GM12878 (cell line): ENCODE results near the gene PHF1. TPM values are rescaled to one million over a fixed set of nuclear protein-coding genes. Genes with fewer than 3 reads are reported as not detected.

Experiments used
- ATAC-seq: fragments of 200-7000 bp; cut with Tn5 transposase; 3 replicates; pipeline ENCODE4 v1.9.1; 2020; ENCODE audit warnings: mild to moderate bottlenecking, moderate library complexity
- BruUV-seq: library from RNA; stranded (reverse); fragments of 400-500 nt; replicated peaks from 2 replicates; lab custom pipeline; 2021; lab: Mats Ljungman, UMichigan
- CTCF ChIA-PET: fragments of 300-600 bp; sonication (Branson Sonifier 250); formaldehyde crosslinking; extraction: SDS; loops from one replicate; lab custom pipeline; 2021; ENCODE audit warnings: inconsistent platforms; lab: Yijun Ruan, JAX
- POLR2A ChIA-PET: fragments of 350-600 bp; formaldehyde crosslinking; extraction: SDS; loops from one replicate; lab custom pipeline; 2021; ENCODE audit warnings: inconsistent platforms; lab: Charles Lee
- RAD21 ChIA-PET: fragments of 300-600 bp; sonication (Branson Sonifier 250); formaldehyde crosslinking; loops from one replicate; lab custom pipeline; 2023; ENCODE audit warnings: antibody characterized with exemption; ENCODE audit not compliant: unreplicated experiment; lab: Charles Lee
- SMC1A ChIA-PET: fragments of 300-600 bp; sonication (Branson Sonifier 250); formaldehyde crosslinking; loops from one replicate; lab custom pipeline; 2023; ENCODE audit not compliant: unreplicated experiment, uncharacterized antibody; lab: Charles Lee
- DNase-seq: peaks from one replicate; pipeline ENCODE4 v3.0.0-alpha.2; 2011; ENCODE audit warnings: low read depth, low spot score
- FAIRE-seq: peaks from 3 replicates; lab custom pipeline; 2011; peaks lifted over from hg19 to GRCh38; lab: Jason Lieb, UNC
- H2AFZ ChIP-seq: 2 replicates; pipeline ENCODE4 v1.6.0; 2011; ENCODE audit warnings: low read depth, low read length, control low read depth; ENCODE audit not compliant: control insufficient read depth
- H3K27ac ChIP-seq: 2 replicates; pipeline ENCODE4 v1.5.1; 2011; ENCODE audit warnings: control low read depth; ENCODE audit not compliant: control insufficient read depth, insufficient read depth
- H3K27me3 ChIP-seq, 2 experiments: replicated peaks in 1 of 2; 2 replicates each; pipeline versions ENCODE4 v1.6.0 to v1.6.1; 2011; ENCODE audit warnings: low read length in 1 of 2; ENCODE audit not compliant: control insufficient read depth in 2 of 2, insufficient read depth in 2 of 2
- H3K36me3 ChIP-seq, 2 experiments: 2 replicates each; pipeline ENCODE4 v1.5.1; 2011; ENCODE audit warnings: low read length in 1 of 2; ENCODE audit not compliant: control insufficient read depth in 2 of 2, insufficient read depth in 2 of 2
- H3K4me1 ChIP-seq: 2 replicates; pipeline ENCODE4 v1.6.1; 2011; ENCODE audit warnings: mild to moderate bottlenecking, low read length, moderate library complexity, mixed read lengths; ENCODE audit not compliant: control insufficient read depth, insufficient read depth
- H3K4me2 ChIP-seq: 2 replicates; pipeline ENCODE4 v1.6.0; 2011; ENCODE audit warnings: control low read depth; ENCODE audit not compliant: control insufficient read depth, insufficient read depth
- H3K4me3 ChIP-seq: fragments of 200-600 bp; sonication (generic); 2 replicates; pipeline ENCODE4 v1.5.1; 2016
- H3K79me2 ChIP-seq: 2 replicates; pipeline ENCODE4 v1.6.0; 2011; ENCODE audit warnings: low read length; ENCODE audit not compliant: control insufficient read depth, insufficient read depth
- H3K9ac ChIP-seq: 2 replicates; pipeline ENCODE4 v1.8.0; 2011; ENCODE audit warnings: low read length, control low read depth, mixed read lengths; ENCODE audit not compliant: control insufficient read depth, insufficient read depth
- H3K9me3 ChIP-seq: replicated peaks from 3 replicates; pipeline ENCODE4 v1.5.1; 2011; ENCODE audit warnings: mild to moderate bottlenecking, low read length; ENCODE audit not compliant: control insufficient read depth, insufficient read depth
- H4K20me1 ChIP-seq: 2 replicates; pipeline ENCODE4 v1.6.0; 2011; ENCODE audit not compliant: control insufficient read depth, insufficient read depth
- BHLHE40 ChIP-seq, 2 experiments: fragments of 450-650 bp in 1 of 2; IDR thresholded peaks; 2 replicates each; pipeline ENCODE4 v1.6.1; 2011 to 2017; ENCODE audit warnings: low read depth in 2 of 2, borderline replicate concordance in 1 of 2, improper control_type of control experiment in 1 of 2, low read length in 1 of 2, mild to moderate bottlenecking in 1 of 2
- BRCA1 ChIP-seq: IDR thresholded peaks from 2 replicates; pipeline ENCODE4 v1.6.1; 2011; ENCODE audit warnings: low read depth, low read length, improper control_type of control experiment
- CHD2 ChIP-seq: IDR thresholded peaks from 2 replicates; pipeline ENCODE4 v1.6.1; 2011; ENCODE audit warnings: low read depth, low read length, improper control_type of control experiment, borderline replicate concordance
- EP300 ChIP-seq, 2 experiments: fragments of 150-350 bp in 1 of 2; IDR thresholded peaks; 2 replicates each; pipeline ENCODE4 v1.6.1; 2011 to 2012; ENCODE audit warnings: low read depth in 2 of 2, low read length in 2 of 2, borderline replicate concordance in 1 of 2, improper control_type of control experiment in 1 of 2, inconsistent platforms in 1 of 2; ENCODE audit not compliant: control insufficient read depth in 1 of 2
- IKZF2 ChIP-seq, 2 experiments: fragments of 450-650 bp; IDR thresholded peaks; 2 replicates each; pipeline ENCODE4 v1.6.1; 2017; ENCODE audit warnings: mild to moderate bottlenecking in 2 of 2, moderate library complexity in 2 of 2
- JUNB ChIP-seq: IDR thresholded peaks from 2 replicates; pipeline ENCODE4 v1.6.1; 2016; ENCODE audit warnings: antibody characterized with exemption, mild to moderate bottlenecking
- KDM1A ChIP-seq: fragments of 200-600 bp; sonication (generic); IDR thresholded peaks from 2 replicates; pipeline ENCODE4 v1.6.1; 2016; ENCODE audit warnings: borderline replicate concordance
- PML ChIP-seq: IDR thresholded peaks from 2 replicates; pipeline ENCODE4 v1.6.1; 2012; ENCODE audit warnings: low read length, inconsistent platforms
- SREBF2 ChIP-seq: IDR thresholded peaks from 2 replicates; pipeline ENCODE4 v1.6.1; 2012; ENCODE audit warnings: mild to moderate bottlenecking, low read length
- STAT3 ChIP-seq: IDR thresholded peaks from 2 replicates; pipeline ENCODE4 v1.6.1; 2011; ENCODE audit warnings: low read depth, low read length, improper control_type of control experiment
- TBL1XR1 ChIP-seq: IDR thresholded peaks from 2 replicates; pipeline ENCODE4 v1.6.1; 2012; ENCODE audit warnings: low read depth, low read length, improper control_type of control experiment
- YBX1 ChIP-seq: fragments of 450-650 bp; IDR thresholded peaks from 2 replicates; pipeline ENCODE4 v1.6.1; 2016; ENCODE audit warnings: antibody characterized with exemption
- ZNF207 ChIP-seq: fragments of 450-650 bp; IDR thresholded peaks from 2 replicates; pipeline ENCODE4 v1.6.1; 2014; ENCODE audit warnings: antibody characterized with exemption, mild to moderate bottlenecking, borderline replicate concordance
- ZNF24 ChIP-seq: fragments of 450-650 bp; IDR thresholded peaks from 2 replicates; pipeline ENCODE4 v1.6.1; 2017; ENCODE audit warnings: antibody characterized with exemption, mild to moderate bottlenecking
- ZNF274 ChIP-seq: IDR thresholded peaks from one replicate; pipeline ENCODE4 v1.8.0; 2011; ENCODE audit not compliant: insufficient read length, insufficient read depth
- WGBS: methylation state at CpG from one replicate; pipeline ENCODE4 v1.1.6; 2016; ENCODE audit warnings: low lambda C conversion rate; ENCODE audit not compliant: insufficient replicate concordance, insufficient coverage; ENCODE audit errors: missing lambda C conversion rate; 5-methylcytosine and 5-hydroxymethylcytosine counted together
- in situ Hi-C: fragments of 300-500 bp; cut with MboI; formaldehyde crosslinking; loops from 9 replicates; pipeline ENCODE4 v1.14.3; 2018; ENCODE audit warnings: mixed read lengths
- intact Hi-C: fragments of 100-400 bp; cut with micrococcal nuclease; formaldehyde crosslinking; loops from one replicate; pipeline ENCODE4 v1.14.2; 2022; ENCODE audit not compliant: unreplicated experiment
- polyA plus RNA-seq, 11 experiments: library from polyadenylated mRNA; depleted of rRNA in 4 of 11; unstranded in 6 of 11; stranded (reverse) in 5 of 11; fragments of >200 nt; fragmentation: Nextera tagmentation in 4 of 11; fragmentation: Illumina TruSeq in 1 of 11; extraction: Ambion mirVana in 4 of 11; extraction: Trizol in 1 of 11; gene quantifications; 1 replicate in 1 of 11; 2 replicates in 10 of 11; pipeline versions ENCODE4 v1.2.1 to v1.2.3, GENCODE V29; 2011 to 2016; ENCODE audit warnings: inconsistent platforms in 2 of 11, missing spikeins in 2 of 11, low read depth in 1 of 11
- total RNA-seq, 4 experiments: library from RNA; depleted of rRNA in 3 of 4; stranded (reverse); fragments of >200 nt in 3 of 4; fragmentation: Illumina TruSeq in 1 of 4; extraction: Trizol in 1 of 4; gene quantifications; 2 replicates each; pipeline versions ENCODE4 v1.2.1 to v1.2.3, GENCODE V29; 2013 to 2021
- TF ChIP-seq, protein P1 (sequence below): fragments of 450-650 bp; IDR thresholded peaks from 2 replicates; pipeline ENCODE4 v1.6.1; 2016; ENCODE audit warnings: mild to moderate bottlenecking
- TF ChIP-seq, protein P2 (sequence below): IDR thresholded peaks from 2 replicates; pipeline ENCODE4 v1.6.1; 2011; ENCODE audit warnings: low read depth, low read length, improper control_type of control experiment, borderline replicate concordance
- TF ChIP-seq, protein P3 (sequence below): IDR thresholded peaks from 2 replicates; pipeline ENCODE4 v1.6.1; 2011; ENCODE audit warnings: borderline replicate concordance, low read depth, mild to moderate bottlenecking, moderate library complexity, mixed read lengths, low read length; ENCODE audit not compliant: insufficient read depth; ENCODE audit errors: extremely low read length
- TF ChIP-seq, protein P4 (sequence below): fragments of 450-650 bp; IDR thresholded peaks from 2 replicates; pipeline ENCODE4 v1.6.1; 2017; ENCODE audit warnings: low read depth, mild to moderate bottlenecking, moderate library complexity
- TF ChIP-seq, protein P5 (sequence below): fragments of 450-650 bp; IDR thresholded peaks from 2 replicates; pipeline ENCODE4 v1.6.1; 2017; ENCODE audit warnings: mild to moderate bottlenecking

Gene PHF1
- total and polyA plus RNA-seq, 10 of the 15 experiments (the other 5 are each of a cell fraction or from before 2014, with no cell fraction given): 1.3 to 17.8 (median 6.2) TPM

DNA sequence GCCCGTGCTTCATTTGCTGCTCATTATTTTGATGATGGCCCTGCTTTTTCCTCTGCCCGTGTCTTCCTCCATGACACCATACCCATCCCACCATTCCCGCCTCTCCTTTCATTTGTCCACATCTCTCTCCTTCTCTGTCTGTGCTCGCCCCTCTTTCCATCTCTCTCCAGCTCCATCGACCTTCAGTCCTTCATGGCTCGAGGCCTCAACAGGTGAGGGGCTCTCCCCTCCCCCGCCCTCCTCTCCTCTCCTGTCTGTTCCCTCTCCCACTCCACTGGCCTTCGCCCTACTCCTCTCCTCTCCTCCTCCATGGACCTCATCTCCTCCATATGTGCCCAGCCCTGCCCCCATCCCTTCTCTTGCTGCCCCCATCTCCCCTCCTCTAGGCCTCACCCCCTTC lies 31.5 kb downstream of the PHF1 start:
- Histone ChIP-seq H3K79me2 (no peaks in the 10 kb centered on the region), H3K27me3 (no peaks in the 10 kb centered on the region), H3K9me3 (no peaks in the 10 kb centered on the region), H3K27ac (no peak overlapping the region), H3K9ac (no peak overlapping the region), H3K4me1 (no peaks in the 10 kb centered on the region), H3K4me2 (no peak overlapping the region), H3K36me3 (peaks cover 5 to 9% of the 10 kb centered on the region in 2 experiments; a peak in 3 of 4 replicates), H2AFZ (no peak overlapping the region), H4K20me1 (no peaks in the 10 kb centered on the region; the same call in 1 of the 2 replicates), H3K4me3 (no peak overlapping the region)
- intact Hi-C loops: no loop called here
- DNase-seq: no peak
- in situ Hi-C loops: no loop called here
- no TSS peak for BruUV-seq
- POLR2A ChIA-PET: no interaction called here
- CTCF ChIA-PET: no interaction called here
- SMC1A ChIA-PET: no interaction called here
- RAD21 ChIA-PET: no interaction called here
- ATAC-seq: no peak
- no peak for FAIRE-seq
- WGBS: 100% methylated on average over 5 of the region's 8 CpGs
- no peak for TF ChIP-seq JUNB
- no peak for TF ChIP-seq SREBF2
- TF ChIP-seq EP300 (IDR thresholded peaks at IDR 0.05; ENCODE audit: borderline replicate concordance in 1 of 2, control insufficient read depth in 1 of 2, low read depth in 2 of 2, low read length in 2 of 2): no peak
- no peak for TF ChIP-seq ZNF207
- TF ChIP-seq ZNF24: no peak
- no peak for TF ChIP-seq YBX1
- TF ChIP-seq IKZF2 (IDR thresholded peaks at IDR 0.05): no peak
- TF ChIP-seq, protein P1, sequence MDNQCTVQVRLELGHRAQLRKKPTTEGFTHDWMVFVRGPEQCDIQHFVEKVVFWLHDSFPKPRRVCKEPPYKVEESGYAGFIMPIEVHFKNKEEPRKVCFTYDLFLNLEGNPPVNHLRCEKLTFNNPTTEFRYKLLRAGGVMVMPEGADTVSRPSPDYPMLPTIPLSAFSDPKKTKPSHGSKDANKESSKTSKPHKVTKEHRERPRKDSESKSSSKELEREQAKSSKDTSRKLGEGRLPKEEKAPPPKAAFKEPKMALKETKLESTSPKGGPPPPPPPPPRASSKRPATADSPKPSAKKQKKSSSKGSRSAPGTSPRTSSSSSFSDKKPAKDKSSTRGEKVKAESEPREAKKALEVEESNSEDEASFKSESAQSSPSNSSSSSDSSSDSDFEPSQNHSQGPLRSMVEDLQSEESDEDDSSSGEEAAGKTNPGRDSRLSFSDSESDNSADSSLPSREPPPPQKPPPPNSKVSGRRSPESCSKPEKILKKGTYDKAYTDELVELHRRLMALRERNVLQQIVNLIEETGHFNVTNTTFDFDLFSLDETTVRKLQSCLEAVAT: no peak
- TF ChIP-seq TBL1XR1: no peak
- TF ChIP-seq, protein P2, sequence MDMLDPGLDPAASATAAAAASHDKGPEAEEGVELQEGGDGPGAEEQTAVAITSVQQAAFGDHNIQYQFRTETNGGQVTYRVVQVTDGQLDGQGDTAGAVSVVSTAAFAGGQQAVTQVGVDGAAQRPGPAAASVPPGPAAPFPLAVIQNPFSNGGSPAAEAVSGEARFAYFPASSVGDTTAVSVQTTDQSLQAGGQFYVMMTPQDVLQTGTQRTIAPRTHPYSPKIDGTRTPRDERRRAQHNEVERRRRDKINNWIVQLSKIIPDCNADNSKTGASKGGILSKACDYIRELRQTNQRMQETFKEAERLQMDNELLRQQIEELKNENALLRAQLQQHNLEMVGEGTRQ: no peak
- TF ChIP-seq ZNF274: no peak
- TF ChIP-seq, protein P3, sequence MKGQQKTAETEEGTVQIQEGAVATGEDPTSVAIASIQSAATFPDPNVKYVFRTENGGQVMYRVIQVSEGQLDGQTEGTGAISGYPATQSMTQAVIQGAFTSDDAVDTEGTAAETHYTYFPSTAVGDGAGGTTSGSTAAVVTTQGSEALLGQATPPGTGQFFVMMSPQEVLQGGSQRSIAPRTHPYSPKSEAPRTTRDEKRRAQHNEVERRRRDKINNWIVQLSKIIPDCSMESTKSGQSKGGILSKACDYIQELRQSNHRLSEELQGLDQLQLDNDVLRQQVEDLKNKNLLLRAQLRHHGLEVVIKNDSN: no peak
- no peak for TF ChIP-seq STAT3
- TF ChIP-seq CHD2: no peak
- TF ChIP-seq, protein P4, sequence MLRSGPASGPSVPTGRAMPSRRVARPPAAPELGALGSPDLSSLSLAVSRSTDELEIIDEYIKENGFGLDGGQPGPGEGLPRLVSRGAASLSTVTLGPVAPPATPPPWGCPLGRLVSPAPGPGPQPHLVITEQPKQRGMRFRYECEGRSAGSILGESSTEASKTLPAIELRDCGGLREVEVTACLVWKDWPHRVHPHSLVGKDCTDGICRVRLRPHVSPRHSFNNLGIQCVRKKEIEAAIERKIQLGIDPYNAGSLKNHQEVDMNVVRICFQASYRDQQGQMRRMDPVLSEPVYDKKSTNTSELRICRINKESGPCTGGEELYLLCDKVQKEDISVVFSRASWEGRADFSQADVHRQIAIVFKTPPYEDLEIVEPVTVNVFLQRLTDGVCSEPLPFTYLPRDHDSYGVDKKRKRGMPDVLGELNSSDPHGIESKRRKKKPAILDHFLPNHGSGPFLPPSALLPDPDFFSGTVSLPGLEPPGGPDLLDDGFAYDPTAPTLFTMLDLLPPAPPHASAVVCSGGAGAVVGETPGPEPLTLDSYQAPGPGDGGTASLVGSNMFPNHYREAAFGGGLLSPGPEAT: no peak
- TF ChIP-seq, protein P5, sequence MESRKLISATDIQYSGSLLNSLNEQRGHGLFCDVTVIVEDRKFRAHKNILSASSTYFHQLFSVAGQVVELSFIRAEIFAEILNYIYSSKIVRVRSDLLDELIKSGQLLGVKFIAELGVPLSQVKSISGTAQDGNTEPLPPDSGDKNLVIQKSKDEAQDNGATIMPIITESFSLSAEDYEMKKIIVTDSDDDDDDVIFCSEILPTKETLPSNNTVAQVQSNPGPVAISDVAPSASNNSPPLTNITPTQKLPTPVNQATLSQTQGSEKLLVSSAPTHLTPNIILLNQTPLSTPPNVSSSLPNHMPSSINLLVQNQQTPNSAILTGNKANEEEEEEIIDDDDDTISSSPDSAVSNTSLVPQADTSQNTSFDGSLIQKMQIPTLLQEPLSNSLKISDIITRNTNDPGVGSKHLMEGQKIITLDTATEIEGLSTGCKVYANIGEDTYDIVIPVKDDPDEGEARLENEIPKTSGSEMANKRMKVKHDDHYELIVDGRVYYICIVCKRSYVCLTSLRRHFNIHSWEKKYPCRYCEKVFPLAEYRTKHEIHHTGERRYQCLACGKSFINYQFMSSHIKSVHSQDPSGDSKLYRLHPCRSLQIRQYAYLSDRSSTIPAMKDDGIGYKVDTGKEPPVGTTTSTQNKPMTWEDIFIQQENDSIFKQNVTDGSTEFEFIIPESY: no peak
- no peak for TF ChIP-seq KDM1A
- TF ChIP-seq BHLHE40 (IDR thresholded peaks at IDR 0.05; ENCODE audit: borderline replicate concordance in 1 of 2, low read depth in 2 of 2, low read length in 1 of 2): no peak
- TF ChIP-seq BRCA1: no peak
- TF ChIP-seq PML: no peak
